Ishikawa (cell line): ENCODE measurements around the gene PCSK4.

Experiments
- CEBPB ChIP-seq: IDR thresholded peaks from 2 replicates; pipeline ENCODE4 v1.6.1; 2012
- CREB1 ChIP-seq: IDR thresholded peaks from 2 replicates; pipeline ENCODE4 v1.6.1; 2012; ENCODE audit warnings: low read depth
- EGR1 ChIP-seq: IDR thresholded peaks from 2 replicates; pipeline ENCODE4 v1.6.1; 2012
- EP300 ChIP-seq: IDR thresholded peaks from 2 replicates; pipeline ENCODE4 v1.6.1; 2012; ENCODE audit warnings: borderline replicate concordance
- FOXM1 ChIP-seq: IDR thresholded peaks from 2 replicates; pipeline ENCODE4 v1.6.1; 2012; ENCODE audit warnings: low read depth, borderline replicate concordance
- MAX ChIP-seq: IDR thresholded peaks from 2 replicates; pipeline ENCODE4 v1.6.1; 2012
- NFIC ChIP-seq: IDR thresholded peaks from 2 replicates; pipeline ENCODE4 v1.6.1; 2012
- RAD21 ChIP-seq: IDR thresholded peaks from 2 replicates; pipeline ENCODE4 v1.6.1; 2012; ENCODE audit warnings: low read depth
- REST ChIP-seq: IDR thresholded peaks from 2 replicates; pipeline ENCODE4 v1.6.1; 2012; ENCODE audit warnings: low read depth, mild to moderate bottlenecking
- TAF1 ChIP-seq: IDR thresholded peaks from 2 replicates; pipeline ENCODE4 v1.6.1; 2012; ENCODE audit warnings: low read depth, mild to moderate bottlenecking
- TCF12 ChIP-seq: IDR thresholded peaks from 2 replicates; pipeline ENCODE4 v1.6.1; 2012; ENCODE audit warnings: low read depth
- TEAD4 ChIP-seq: IDR thresholded peaks from 2 replicates; pipeline ENCODE4 v1.6.1; 2012
- USF1 ChIP-seq: IDR thresholded peaks from 2 replicates; pipeline ENCODE4 v1.6.1; 2012
- YY1 ChIP-seq: IDR thresholded peaks from 2 replicates; pipeline ENCODE4 v1.6.1; 2012; ENCODE audit warnings: low read depth
- ZBTB7A ChIP-seq: IDR thresholded peaks from 2 replicates; pipeline ENCODE4 v1.6.1; 2012; ENCODE audit warnings: low read depth

PCSK4 gene

GRCh38 chr19:1505991-1506881 is 16.1 kb upstream of the PCSK4 start:
- TF ChIP-seq EGR1, result no peak

GRCh38 chr19:1505012-1505411 is 14.9 kb upstream of the PCSK4 start:
- TF ChIP-seq TAF1, result no peak

- TF ChIP-seq FOXM1 (no peak), CREB1 (no peak), RAD21 (no peak), USF1 (no peak), YY1 (no peak), MAX (no peak), TCF12 (no peak), REST (no peak), EGR1 (no peak), ZBTB7A (no peak)
Measured at GRCh38 chr19:1503925-1504773, 14.0 kb upstream of the PCSK4 start.

- TF ChIP-seq NFIC, result no peak
- TF ChIP-seq EGR1, result no peak
- peak; percentile 33; the same call in 1 of the 2 replicates for TF ChIP-seq RAD21
- TF ChIP-seq USF1, result peak; percentile 32; the same call in 1 of the 2 replicates
- TF ChIP-seq MAX, result peak; percentile 91
- no peak for TF ChIP-seq YY1
- TF ChIP-seq ZBTB7A, result peak; percentile 83
- no peak for TF ChIP-seq TAF1
Measured at GRCh38 chr19:1503089-1503924, 13.2 kb upstream of the PCSK4 start.

- TF ChIP-seq CREB1 (no peak), TCF12 (no peak), NFIC (no peak), EP300 (no peak), MAX (no peak), RAD21 (no peak), TEAD4 (no peak), CEBPB (no peak), REST (no peak), YY1 (no peak), USF1 (no peak), EGR1 (no peak), ZBTB7A (no peak), FOXM1 (no peak), TAF1 (no peak)
Measured at GRCh38 chr19:1502433-1503088, 12.4 kb upstream of the PCSK4 start.
